GM13977 (cell line): Measurements from ENCODE around the gene C1orf56.

Source experiments
- DNase-seq: peaks from one replicate; pipeline ENCODE4 v3.0.0; 2012; ENCODE audit warnings: low spot score
- in situ Hi-C: fragments of 300-500 bp; cut with MboI; formaldehyde crosslinking; loops from one replicate; pipeline ENCODE4 v1.12.0; 2022; ENCODE audit warnings: low sequenced_read_pairs, low pct_unique_long_range_greater_than_20kb, mixed read lengths, inconsistent platforms; ENCODE audit not compliant: unreplicated experiment
- TF ChIP-seq, protein P1 (sequence below): IDR thresholded peaks from 2 replicates; pipeline ENCODE4 v1.5.1; 2012; ENCODE audit warnings: mild to moderate bottlenecking, control low read depth; ENCODE audit not compliant: insufficient read depth; ENCODE audit errors: extremely low read depth, missing control alignments

The C1orf56 gene

DNA sequence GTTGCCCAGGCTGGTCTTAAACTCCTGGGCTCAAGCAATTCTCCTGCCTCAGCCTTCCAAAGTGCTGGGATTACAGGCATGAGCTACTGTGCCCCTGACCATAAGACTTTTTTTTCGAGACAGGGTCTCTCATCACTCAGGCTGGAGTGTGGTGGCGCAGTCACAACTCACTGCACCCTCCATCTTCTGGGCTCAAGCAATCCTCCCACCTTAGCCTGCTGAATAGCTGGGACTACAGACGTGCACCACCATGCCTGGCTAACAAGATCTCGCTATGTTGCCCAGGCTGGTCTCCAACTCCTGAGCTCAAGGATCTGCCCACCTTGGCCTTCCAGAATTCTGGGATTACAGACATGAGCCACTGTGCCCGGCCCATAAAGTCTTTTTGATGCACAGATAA lies 1.9 kb downstream of the C1orf56 start:
- TF ChIP-seq, protein P1, sequence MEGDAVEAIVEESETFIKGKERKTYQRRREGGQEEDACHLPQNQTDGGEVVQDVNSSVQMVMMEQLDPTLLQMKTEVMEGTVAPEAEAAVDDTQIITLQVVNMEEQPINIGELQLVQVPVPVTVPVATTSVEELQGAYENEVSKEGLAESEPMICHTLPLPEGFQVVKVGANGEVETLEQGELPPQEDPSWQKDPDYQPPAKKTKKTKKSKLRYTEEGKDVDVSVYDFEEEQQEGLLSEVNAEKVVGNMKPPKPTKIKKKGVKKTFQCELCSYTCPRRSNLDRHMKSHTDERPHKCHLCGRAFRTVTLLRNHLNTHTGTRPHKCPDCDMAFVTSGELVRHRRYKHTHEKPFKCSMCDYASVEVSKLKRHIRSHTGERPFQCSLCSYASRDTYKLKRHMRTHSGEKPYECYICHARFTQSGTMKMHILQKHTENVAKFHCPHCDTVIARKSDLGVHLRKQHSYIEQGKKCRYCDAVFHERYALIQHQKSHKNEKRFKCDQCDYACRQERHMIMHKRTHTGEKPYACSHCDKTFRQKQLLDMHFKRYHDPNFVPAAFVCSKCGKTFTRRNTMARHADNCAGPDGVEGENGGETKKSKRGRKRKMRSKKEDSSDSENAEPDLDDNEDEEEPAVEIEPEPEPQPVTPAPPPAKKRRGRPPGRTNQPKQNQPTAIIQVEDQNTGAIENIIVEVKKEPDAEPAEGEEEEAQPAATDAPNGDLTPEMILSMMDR = no peak
- no peak for DNase-seq
- in situ Hi-C loops = no loop called here

DNA sequence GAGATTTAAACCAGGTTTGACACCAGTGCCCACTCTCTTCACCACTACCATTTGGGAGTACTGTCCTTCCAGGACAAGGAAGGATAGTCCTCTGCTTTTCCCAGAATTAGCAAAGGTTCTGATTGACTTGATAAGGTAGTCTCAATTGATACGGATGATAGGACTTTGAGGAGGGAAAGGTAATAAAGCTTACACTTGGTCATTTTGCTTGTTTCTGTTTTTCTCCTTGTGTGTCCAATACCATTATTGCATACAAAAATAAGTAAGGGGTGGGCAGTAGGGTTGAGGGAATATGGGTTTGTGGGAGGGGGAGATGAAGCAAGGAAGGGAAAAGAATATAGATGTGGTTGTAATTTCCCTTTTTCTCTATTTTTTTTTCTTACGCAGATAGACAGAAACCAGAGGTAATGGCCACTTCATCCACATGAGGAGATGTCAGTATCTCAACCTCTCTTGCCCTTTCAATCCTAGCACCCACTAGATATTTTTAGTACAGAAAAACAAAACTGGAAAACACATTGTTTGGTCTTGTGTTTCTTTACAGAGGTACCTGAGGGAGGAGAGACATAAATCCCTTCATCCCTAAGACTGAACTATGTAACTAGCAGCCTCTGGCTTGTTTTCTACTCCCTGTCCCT lies 2.6 kb downstream of the C1orf56 start:
- TF ChIP-seq, protein P1 = no peak
- no peak for DNase-seq
- in situ Hi-C loops = no loop called here

DNA sequence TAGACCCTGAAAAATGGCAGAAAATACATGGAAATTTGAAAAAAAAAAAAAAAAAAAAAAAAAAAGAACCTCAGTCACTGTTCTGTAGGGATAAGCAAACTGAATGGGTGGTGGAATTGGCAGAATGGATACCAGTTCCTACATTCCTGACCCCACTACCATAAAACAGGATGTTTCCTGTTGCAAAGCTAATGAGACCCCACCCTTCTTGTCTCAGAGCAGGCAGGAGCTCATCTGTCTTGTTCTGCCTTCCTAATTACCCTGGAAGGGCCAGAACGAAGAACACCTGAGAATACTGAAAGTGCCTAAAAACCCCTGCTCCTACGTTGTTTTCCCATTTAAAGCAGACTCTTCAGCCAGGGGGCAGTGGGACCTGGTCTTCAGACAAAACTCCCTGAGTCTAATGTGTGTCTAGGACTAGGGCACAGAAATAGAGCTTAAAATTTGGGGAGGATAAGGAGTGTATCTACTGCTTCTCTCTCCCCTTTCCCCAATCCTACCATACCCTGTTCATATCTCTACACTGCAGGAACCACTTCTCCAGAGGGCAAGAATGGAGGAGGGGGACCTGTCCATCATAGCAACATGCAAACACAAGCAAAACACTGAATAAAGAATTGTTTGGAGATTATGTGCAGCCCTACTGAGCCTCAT lies 3.9 kb downstream of the C1orf56 start:
- TF ChIP-seq, protein P1 = no peak
- in situ Hi-C loops = no loop called here
- no peak for DNase-seq

DNA sequence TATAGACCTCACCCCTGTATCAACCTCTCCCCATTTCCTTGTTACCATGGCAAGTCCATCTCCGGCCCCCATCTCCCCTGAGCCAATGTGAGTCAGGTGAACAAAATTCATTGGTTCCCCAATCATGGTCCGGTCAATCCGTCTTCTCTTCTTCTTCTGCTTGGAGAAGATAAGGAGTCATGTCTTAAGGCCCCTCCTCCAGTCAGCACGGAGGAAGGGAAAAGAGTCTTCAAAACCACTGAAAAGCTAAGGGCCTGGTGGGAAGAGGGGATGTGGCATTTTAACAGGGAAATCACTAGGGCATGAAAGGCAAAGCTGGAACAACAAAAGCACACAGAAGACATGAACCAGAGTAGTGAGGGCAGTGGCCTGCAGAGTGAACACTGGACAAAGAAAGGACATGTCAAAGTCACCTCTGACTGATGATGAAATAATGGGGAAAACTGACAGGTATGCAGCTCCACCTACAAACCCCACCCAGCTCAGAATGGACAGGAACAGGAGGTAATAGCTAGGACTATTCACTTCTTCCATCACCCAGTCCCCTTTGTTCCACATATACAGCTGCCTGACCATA lies 7.5 kb downstream of the C1orf56 start:
- in situ Hi-C loops = no loop called here
- no peak for DNase-seq
- TF ChIP-seq, protein P1 = no peak

DNA sequence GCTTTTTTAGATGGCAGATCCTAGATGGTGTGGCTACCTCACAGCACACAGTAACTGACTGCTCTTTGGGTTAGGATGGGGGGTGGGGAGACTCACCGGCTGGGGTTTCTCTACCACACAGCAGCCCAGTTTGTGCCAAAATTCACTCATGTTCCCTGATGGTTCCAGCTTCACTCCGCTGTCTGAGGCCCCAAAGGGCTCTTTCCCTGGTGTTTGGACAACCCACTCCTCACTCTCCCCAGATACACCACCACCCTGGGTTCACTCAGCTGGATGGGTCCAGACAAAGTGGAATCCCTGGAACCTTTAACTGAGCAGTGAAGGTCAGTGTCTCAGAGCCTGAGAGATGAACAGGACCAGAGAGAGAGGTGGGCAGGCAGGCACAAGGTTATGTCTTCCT lies 8.0 kb downstream of the C1orf56 start:
- in situ Hi-C loops = no loop called here
- TF ChIP-seq, protein P1 = no peak
- no peak for DNase-seq

DNA sequence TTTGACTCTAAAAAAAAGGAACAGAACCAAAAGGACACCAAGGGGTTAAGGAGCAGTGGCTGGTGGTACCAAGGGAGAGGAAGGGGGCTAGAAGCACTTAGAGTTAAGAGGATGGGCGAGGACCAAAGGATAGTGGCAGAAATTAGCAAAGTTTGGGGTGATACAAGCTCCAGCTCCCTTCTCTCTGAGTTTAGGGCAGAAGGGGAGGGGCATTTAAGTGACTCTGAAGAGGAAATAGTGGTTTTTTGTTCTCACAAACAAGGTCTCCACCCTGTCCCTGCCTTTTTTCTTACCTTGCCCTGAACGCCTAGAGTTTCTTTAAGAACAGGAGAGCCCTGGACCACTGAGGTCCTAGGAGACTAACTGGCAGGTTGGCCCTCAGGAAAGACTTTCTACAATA lies 8.6 kb downstream of the C1orf56 start:
- TF ChIP-seq, protein P1 = no peak
- DNase-seq = no peak

More for the DNA sequence above, 8.6 kb downstream of the C1orf56 start:
- in situ Hi-C loops = no loop called here
